Kidney (tissue), 14 donors: Measurements from ENCODE around the gene TPTE. TPM values are rescaled to one million over a fixed set of nuclear protein-coding genes. Genes with fewer than 3 reads are reported as not detected.
"Not testable (repeated sequence)": the region's sequence is repeated elsewhere in the genome, so short reads cannot be mapped to it uniquely, and the experiment has no call there.

Source experiments
- DNase-seq, 5 donors: peaks; one replicate each; pipeline ENCODE4 v3.0.0-alpha.2; 2013 to 2020
- FAIRE-seq: peaks from 2 replicates; lab custom pipeline; 2012; peaks lifted over from hg19 to GRCh38; lab: Jason Lieb, UNC
- H3K27ac ChIP-seq, 2 donors: one replicate each; pipeline ENCODE4 v1.7.0; 2013; ENCODE audit warnings: low read depth in 2 of 2, low read length in 2 of 2, inconsistent platforms in 1 of 2
- H3K27me3 ChIP-seq: one replicate; pipeline ENCODE4 v1.7.1; 2013; ENCODE audit warnings: low read length, inconsistent platforms; ENCODE audit not compliant: control insufficient read depth, insufficient read depth
- H3K36me3 ChIP-seq, 3 donors: one replicate each; pipeline versions ENCODE4 v1.7.0 to v1.7.1; 2013; ENCODE audit warnings: low read length in 3 of 3, control low read depth in 1 of 3, inconsistent platforms in 1 of 3; ENCODE audit not compliant: insufficient read depth in 3 of 3, control insufficient read depth in 2 of 3
- H3K4me1 ChIP-seq, 3 donors: one replicate each; pipeline versions ENCODE4 v1.7.0 to v1.7.1; 2013; ENCODE audit warnings: low read length in 3 of 3, inconsistent platforms in 1 of 3, low read depth in 1 of 3; ENCODE audit not compliant: control insufficient read depth in 2 of 3, insufficient read depth in 2 of 3
- H3K4me3 ChIP-seq, 3 donors: one replicate each; pipeline versions ENCODE4 v1.7.0 to v1.8.1; 2013; ENCODE audit warnings: low read length in 3 of 3, control low read depth in 1 of 3, inconsistent platforms in 1 of 3
- H3K9ac ChIP-seq, 3 donors: one replicate each; pipeline versions ENCODE4 v1.7.0 to v1.7.1; 2013; ENCODE audit warnings: low read length in 3 of 3, control low read depth in 1 of 3, inconsistent platforms in 1 of 3
- H3K9me3 ChIP-seq, 3 donors: one replicate each; pipeline versions ENCODE4 v1.7.0 to v1.7.1; 2013; ENCODE audit warnings: low read length in 3 of 3, control low read depth in 1 of 3, inconsistent platforms in 1 of 3; ENCODE audit not compliant: control insufficient read depth in 2 of 3, insufficient read depth in 1 of 3
- intact Hi-C: fragments of 100-400 bp; cut with DNase I; formaldehyde crosslinking; loops from one replicate; pipeline ENCODE4 v1.11.1; 2022
- polyA plus RNA-seq: library from polyadenylated mRNA; stranded (reverse); fragments of 350-450 nt; fragmentation: Illumina TruSeq; extraction: RNeasy Lipid Tissue Mini Kit (QIAGEN cat#74804); gene quantifications from one replicate; pipeline ENCODE4 v1.2.3, GENCODE V29; 2014; ENCODE audit warnings: low read depth, low replicate concordance; ENCODE audit not compliant: insufficient read depth
- total RNA-seq: library from RNA; stranded (reverse); fragmentation: NEBNext Ultra II Directional; extraction: Animal tissue kit (Norgen Biotek cat#: 25700); gene quantifications from one replicate; pipeline ENCODE4 v1.2.1, GENCODE V29; 2021
- TF ChIP-seq, protein P1 (sequence below): IDR thresholded peaks from 3 replicates; pipeline ENCODE4 v1.5.1; 2012; ENCODE audit warnings: mild to moderate bottlenecking, moderate library complexity, borderline replicate concordance; ENCODE audit not compliant: insufficient read depth; ENCODE audit errors: extremely low read depth
- donor health status: control.
- donor health status: control.
- donor health status: control.
- donor health status: control.
- donor health status: control.
- donor health status: DM: yes; HTN: yes; CAD: no.
- donor health status: Normal renal cell carcinoma (clear cell type).

Gene TPTE
- total and polyA plus RNA-seq, 2 donors from 2014 or later = not detected

DNA sequence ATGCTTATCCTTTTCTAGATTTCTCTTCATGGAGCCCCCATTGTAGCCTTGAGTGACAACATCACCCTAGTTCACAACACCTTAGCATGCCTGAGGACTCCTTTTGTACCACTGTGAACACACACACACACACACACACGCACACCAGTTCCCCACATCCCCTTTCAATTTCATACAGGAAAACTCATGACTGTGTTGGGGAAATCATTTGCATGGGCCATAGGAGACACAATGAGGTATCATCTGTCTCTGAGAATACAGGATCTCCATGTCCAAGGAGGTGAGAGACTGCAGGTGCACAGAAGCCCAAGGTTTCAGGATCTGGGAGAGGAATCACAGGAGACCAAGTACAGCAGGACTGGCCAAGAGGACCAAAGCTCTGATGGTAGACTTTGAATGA, 119.7 kb downstream of the TPTE start:
- Histone ChIP-seq H3K9ac (no peak overlapping the region), H3K27ac (no peak overlapping the region), H3K27me3 (no peaks in the 10 kb centered on the region), H3K36me3 (no peaks in the 10 kb centered on the region), H3K9me3 (peaks cover 5 to 21% (median 5%) of the 10 kb centered on the region in 3 donors), H3K4me3 (no peak overlapping the region), H3K4me1 (no peaks in the 10 kb centered on the region)
- FAIRE-seq (no peak), DNase-seq (peak in 1 of 5 donors; percentile 12)
- TF ChIP-seq, protein P1, sequence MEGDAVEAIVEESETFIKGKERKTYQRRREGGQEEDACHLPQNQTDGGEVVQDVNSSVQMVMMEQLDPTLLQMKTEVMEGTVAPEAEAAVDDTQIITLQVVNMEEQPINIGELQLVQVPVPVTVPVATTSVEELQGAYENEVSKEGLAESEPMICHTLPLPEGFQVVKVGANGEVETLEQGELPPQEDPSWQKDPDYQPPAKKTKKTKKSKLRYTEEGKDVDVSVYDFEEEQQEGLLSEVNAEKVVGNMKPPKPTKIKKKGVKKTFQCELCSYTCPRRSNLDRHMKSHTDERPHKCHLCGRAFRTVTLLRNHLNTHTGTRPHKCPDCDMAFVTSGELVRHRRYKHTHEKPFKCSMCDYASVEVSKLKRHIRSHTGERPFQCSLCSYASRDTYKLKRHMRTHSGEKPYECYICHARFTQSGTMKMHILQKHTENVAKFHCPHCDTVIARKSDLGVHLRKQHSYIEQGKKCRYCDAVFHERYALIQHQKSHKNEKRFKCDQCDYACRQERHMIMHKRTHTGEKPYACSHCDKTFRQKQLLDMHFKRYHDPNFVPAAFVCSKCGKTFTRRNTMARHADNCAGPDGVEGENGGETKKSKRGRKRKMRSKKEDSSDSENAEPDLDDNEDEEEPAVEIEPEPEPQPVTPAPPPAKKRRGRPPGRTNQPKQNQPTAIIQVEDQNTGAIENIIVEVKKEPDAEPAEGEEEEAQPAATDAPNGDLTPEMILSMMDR = no peak
- intact Hi-C loops = no loop called here

- H3K4me3 ChIP-seq, H3K27ac ChIP-seq, intact Hi-C loops, FAIRE-seq, H3K4me1 ChIP-seq, H3K36me3 ChIP-seq, H3K9ac ChIP-seq, H3K27me3 ChIP-seq: not testable (repeated sequence)
- DNase-seq = peak in 1 of 5 donors; percentile 46
- H3K9me3 ChIP-seq = peaks cover 0 to 18% (median 2%) of the 10 kb centered on the region in 3 donors
Measured at GRCh38 chr21:10645667-10646066, 124.3 kb downstream of the TPTE start.

DNA sequence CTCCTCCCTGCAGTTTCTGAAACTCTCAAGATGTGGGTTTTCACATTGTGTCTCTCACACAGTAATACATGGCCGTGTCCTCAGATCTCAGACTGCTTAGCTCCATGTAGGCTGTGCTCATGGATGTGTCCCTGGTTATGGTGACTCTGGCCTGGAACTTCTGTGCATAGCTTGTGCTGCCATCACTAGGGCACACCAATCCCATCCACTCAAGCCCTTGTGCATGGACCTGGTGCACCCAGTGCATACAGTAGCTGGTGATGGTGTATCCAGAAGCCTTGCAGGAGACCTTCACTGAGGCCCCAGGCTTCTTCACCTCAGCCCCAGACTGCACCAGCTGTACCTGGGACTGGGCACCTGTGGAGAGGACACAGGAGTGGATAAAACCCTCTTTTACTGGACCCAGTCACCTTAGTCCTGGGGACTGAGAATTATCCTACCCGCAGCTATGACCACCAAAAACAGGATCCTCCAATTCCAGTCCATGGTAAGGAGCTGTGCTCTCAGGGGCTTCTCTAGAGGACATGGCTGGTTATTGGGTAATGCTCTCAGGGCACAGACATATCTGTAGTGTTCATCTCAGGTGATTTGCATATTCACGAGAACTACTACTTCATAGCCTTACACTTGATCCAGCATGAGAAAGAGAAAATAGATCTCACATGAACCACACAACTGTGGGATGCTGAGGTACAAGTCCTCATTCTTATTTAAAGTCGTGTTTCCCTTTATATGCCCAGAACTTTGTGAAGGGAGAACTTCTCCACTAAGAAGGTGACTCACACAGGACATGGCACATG, 128.2 kb downstream of the TPTE start:
- H3K27ac ChIP-seq, H3K27me3 ChIP-seq, H3K36me3 ChIP-seq, H3K9ac ChIP-seq, H3K4me1 ChIP-seq, H3K9me3 ChIP-seq, intact Hi-C loops, FAIRE-seq, H3K4me3 ChIP-seq: not testable (repeated sequence)
- DNase-seq = peak in 1 of 5 donors; percentile 46

GRCh38 chr21:10650297-10650696, 128.9 kb downstream of the TPTE start:
- DNase-seq = peak in 1 of 5 donors; percentile 21
- H3K4me3 ChIP-seq, H3K9ac ChIP-seq, H3K27ac ChIP-seq, H3K9me3 ChIP-seq, H3K27me3 ChIP-seq, FAIRE-seq, intact Hi-C loops, H3K36me3 ChIP-seq, H3K4me1 ChIP-seq: not testable (repeated sequence)
